DND-41 (cell line): ENCODE results near the gene WDR41.

Source experiments
- CTCF ChIP-seq: IDR thresholded peaks from 2 replicates; pipeline ENCODE4 v1.5.1; 2012; ENCODE audit warnings: borderline replicate concordance, low read length, moderate library complexity, mild to moderate bottlenecking; ENCODE audit not compliant: poor library complexity, severe bottlenecking; ENCODE audit errors: extremely low read depth
- EZH2 ChIP-seq: IDR thresholded peaks from 3 replicates; pipeline ENCODE4 v1.6.1; 2012; ENCODE audit warnings: borderline replicate concordance, low read depth, mild to moderate bottlenecking, moderate library complexity, low read length, inconsistent platforms; ENCODE audit not compliant: severe bottlenecking

GRCh38 chr5:77437194-77437593 lies 54.9 kb downstream of the WDR41 start:
- TF ChIP-seq CTCF (peak; percentile 29), EZH2 (no peak)
